IMR-90 (cell line): Measurements from ENCODE around the gene TMEM218. TPM values are rescaled to one million over a fixed set of nuclear protein-coding genes. Genes with fewer than 3 reads are reported as not detected.
A peak's percentile ranks its signal among the peaks of the same experiment; 100 is the strongest.

Experiments used
- ATAC-seq: fragments of 200-7000 bp; cut with Tn5 transposase; 2 replicates; pipeline ENCODE4 v1.9.1; 2020; ENCODE audit warnings: low read depth, mild to moderate bottlenecking, moderate library complexity
- BruUV-seq: library from RNA; stranded (reverse); fragments of 400-500 nt; replicated peaks from 2 replicates; lab custom pipeline; 2021; lab: Mats Ljungman, UMichigan
- CTCF ChIA-PET: fragments of 300-600 bp; formaldehyde crosslinking; extraction: SDS; loops from one replicate; lab custom pipeline; 2021; ENCODE audit warnings: antibody characterized with exemption; lab: Yijun Ruan, JAX
- POLR2A ChIA-PET: fragments of 300-600 bp; sonication (Branson Sonifier 250); formaldehyde crosslinking; loops from one replicate; lab custom pipeline; 2022; ENCODE audit warnings: antibody characterized with exemption; ENCODE audit not compliant: unreplicated experiment; lab: Charles Lee
- DNase-seq: peaks from one replicate; pipeline ENCODE4 v3.0.0; 2013
- H2AFZ ChIP-seq: replicated peaks from 2 replicates; pipeline ENCODE3; 2013; ENCODE audit warnings: low read length, mild to moderate bottlenecking; ENCODE audit not compliant: poor library complexity
- H2AK5ac ChIP-seq: 2 replicates; pipeline ENCODE4 v1.6.1; 2013; ENCODE audit warnings: low read depth, low read length, inconsistent platforms
- H2AK9ac ChIP-seq: replicated peaks from 2 replicates; pipeline ENCODE3; 2013; ENCODE audit warnings: mild to moderate bottlenecking, low read depth, low read length, moderate library complexity; ENCODE audit not compliant: poor library complexity
- H2BK120ac ChIP-seq: 2 replicates; pipeline ENCODE4 v1.6.1; 2013; ENCODE audit warnings: low read depth, low read length, inconsistent platforms
- H2BK15ac ChIP-seq: 3 replicates; pipeline ENCODE4 v1.6.1; 2013; ENCODE audit warnings: low read depth, low read length, inconsistent platforms
- H2BK20ac ChIP-seq: 2 replicates; pipeline ENCODE4 v1.6.1; 2013; ENCODE audit warnings: low read depth, mild to moderate bottlenecking, inconsistent platforms, low read length, moderate library complexity
- H2BK5ac ChIP-seq: 2 replicates; pipeline ENCODE4 v1.6.1; 2013; ENCODE audit warnings: mild to moderate bottlenecking, low read depth, low read length, inconsistent platforms; ENCODE audit not compliant: poor library complexity, severe bottlenecking
- H3K14ac ChIP-seq: replicated peaks from 2 replicates; pipeline ENCODE4 v1.6.1; 2013; ENCODE audit warnings: low read depth, low read length, inconsistent platforms
- H3K18ac ChIP-seq: 2 replicates; pipeline ENCODE4 v1.6.1; 2013; ENCODE audit warnings: low read depth, low read length, control low read depth
- H3K23ac ChIP-seq: 2 replicates; pipeline ENCODE4 v1.6.1; 2013; ENCODE audit warnings: low read depth, low read length, inconsistent platforms
- H3K27ac ChIP-seq: 2 replicates; pipeline ENCODE4 v1.5.1; 2013; ENCODE audit warnings: mild to moderate bottlenecking, control low read depth, low read length; ENCODE audit not compliant: insufficient read depth
- H3K27me3 ChIP-seq: 2 replicates; pipeline ENCODE4 v1.6.1; 2013; ENCODE audit warnings: low read length; ENCODE audit not compliant: control insufficient read depth, insufficient read depth
- H3K36me3 ChIP-seq: 2 replicates; pipeline ENCODE4 v1.6.1; 2013; ENCODE audit warnings: low read length, mixed read lengths; ENCODE audit not compliant: control insufficient read depth, insufficient read depth
- H3K4ac ChIP-seq: 2 replicates; pipeline ENCODE4 v1.6.1; 2013; ENCODE audit warnings: low read depth, low read length, inconsistent platforms
- H3K4me1 ChIP-seq: 2 replicates; pipeline ENCODE4 v1.6.1; 2013; ENCODE audit warnings: low read length, mixed read lengths; ENCODE audit not compliant: control insufficient read depth, insufficient read depth
- H3K4me2 ChIP-seq: 2 replicates; pipeline ENCODE4 v1.6.1; 2013; ENCODE audit warnings: low read depth, mild to moderate bottlenecking, control low read depth, low read length, moderate library complexity
- H3K4me3 ChIP-seq: 2 replicates; pipeline ENCODE4 v1.5.1; 2013; ENCODE audit warnings: low read depth, mild to moderate bottlenecking, control low read depth, low read length, moderate library complexity; ENCODE audit not compliant: insufficient read depth
- H3K56ac ChIP-seq: 2 replicates; pipeline ENCODE4 v1.6.1; 2013; ENCODE audit warnings: low read length, inconsistent platforms; ENCODE audit not compliant: insufficient read depth; ENCODE audit errors: extremely low read depth
- H3K79me1 ChIP-seq, 2 experiments: 2 replicates each; pipeline ENCODE4 v1.6.1; 2013; ENCODE audit warnings: low read length in 2 of 2, inconsistent platforms in 1 of 2, low read depth in 1 of 2
- H3K9ac ChIP-seq: 2 replicates; pipeline ENCODE4 v1.6.1; 2013; ENCODE audit warnings: low read depth, low read length, control low read depth
- H3K9me1 ChIP-seq: 2 replicates; pipeline ENCODE4 v1.6.1; 2013; ENCODE audit warnings: low read length, inconsistent platforms; ENCODE audit not compliant: insufficient read depth
- H3K9me3 ChIP-seq: 2 replicates; pipeline ENCODE4 v1.6.1; 2013; ENCODE audit warnings: low read length; ENCODE audit not compliant: control insufficient read depth, insufficient read depth
- H4K20me1 ChIP-seq: 2 replicates; pipeline ENCODE4 v1.6.1; 2013; ENCODE audit warnings: low read length, inconsistent platforms; ENCODE audit not compliant: insufficient read depth
- H4K5ac ChIP-seq: 2 replicates; pipeline ENCODE4 v1.6.1; 2013; ENCODE audit warnings: mild to moderate bottlenecking, low read depth, low read length, control low read depth
- H4K8ac ChIP-seq, 2 experiments: 2 replicates each; pipeline ENCODE4 v1.6.1; 2013; ENCODE audit warnings: low read depth in 2 of 2, low read length in 2 of 2, control low read depth in 1 of 2, inconsistent platforms in 1 of 2
- H4K91ac ChIP-seq: 2 replicates; pipeline ENCODE4 v1.6.1; 2013; ENCODE audit warnings: low read depth, low read length, inconsistent platforms; ENCODE audit not compliant: insufficient read depth
- BHLHE40 ChIP-seq: fragments of 150-350 bp; IDR thresholded peaks from 2 replicates; pipeline ENCODE4 v1.6.1; 2016; ENCODE audit warnings: mild to moderate bottlenecking, low read depth, low read length
- WGBS, 2 experiments: methylation state at CpG; one replicate each; pipeline versions ENCODE4 v1.1.5 to v1.1.7; 2013; ENCODE audit warnings: missing lambda C conversion rate in 2 of 2; ENCODE audit not compliant: insufficient read length in 1 of 2; ENCODE audit errors: extremely low coverage in 2 of 2; 5-methylcytosine and 5-hydroxymethylcytosine counted together
- dilution Hi-C: fragments of 300-500 bp; cut with HindIII; formaldehyde crosslinking; loops from one replicate; pipeline ENCODE4 v1.14.3; 2018; ENCODE audit warnings: low sequenced_read_pairs; ENCODE audit not compliant: unreplicated experiment
- in situ Hi-C: fragments of 300-500 bp; cut with MboI; formaldehyde crosslinking; loops from 3 replicates; pipeline ENCODE4 v1.14.3; 2019; ENCODE audit warnings: low sequenced_read_pairs, inconsistent platforms, mixed read lengths
- intact Hi-C: fragments of 100-400 bp; cut with micrococcal nuclease; formaldehyde crosslinking; loops from 2 replicates; pipeline ENCODE4 v1.10.0; 2022
- polyA plus RNA-seq, 3 experiments: library from polyadenylated mRNA; depleted of rRNA; stranded (reverse); fragments of >200 nt; gene quantifications; 2 replicates each; pipeline ENCODE4 v1.2.3, GENCODE V29; 2012; ENCODE audit warnings: low replicate concordance in 1 of 3
- total RNA-seq: library from RNA; depleted of rRNA; stranded (reverse); fragments of >200 nt; gene quantifications from 2 replicates; pipeline ENCODE4 v1.2.3, GENCODE V29; 2012
- TF ChIP-seq, protein P1 (sequence below): fragments of 150-350 bp; IDR thresholded peaks from 2 replicates; pipeline ENCODE4 v1.6.1; 2016; ENCODE audit warnings: low read depth, mild to moderate bottlenecking, low read length, moderate library complexity, borderline replicate concordance
- TF ChIP-seq, protein P2 (sequence below): fragments of 150-350 bp; IDR thresholded peaks from 2 replicates; pipeline ENCODE4 v1.6.1; 2017; ENCODE audit warnings: mild to moderate bottlenecking, antibody characterized with exemption, low read length, low read depth

The TMEM218 gene
- total and polyA plus RNA-seq, 2 of the 4 experiments (the other 2 are of a cell fraction): 19.4 to 23.0 TPM

DNA sequence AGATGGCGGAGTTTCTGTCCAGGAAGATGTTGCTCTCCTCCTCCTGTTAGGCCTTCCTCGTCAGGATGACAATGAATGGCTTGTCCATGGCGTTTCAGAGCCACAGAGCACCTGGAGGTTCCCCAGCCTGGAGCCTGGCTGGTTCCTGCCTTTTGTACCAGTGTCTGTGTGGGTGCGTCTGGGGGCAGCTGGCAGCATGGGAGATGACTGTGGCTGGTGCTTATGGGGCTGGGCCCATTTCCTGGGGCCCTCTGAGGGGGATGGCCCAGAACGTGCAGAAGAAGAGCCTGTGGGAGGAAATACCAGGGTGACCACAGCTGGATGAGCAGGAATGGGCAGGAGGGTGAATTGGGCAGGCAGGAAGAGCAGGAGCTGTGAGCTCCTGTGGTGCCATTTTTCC lies 41.6 kb downstream of the TMEM218 start:
- Histone ChIP-seq H3K9ac (no peak overlapping the region), H3K4me2 (no peak overlapping the region), H2AFZ (peak overlapping the region; percentile 71), H3K9me3 (no peaks in the 10 kb centered on the region), H3K23ac (peak overlapping the region; percentile 38; the same call in 1 of the 2 replicates), H2BK120ac (peak overlapping the region; percentile 32; the same call in 1 of the 2 replicates), H2BK15ac (no peak overlapping the region; the same call in 2 of the 3 replicates), H4K20me1 (no peaks in the 10 kb centered on the region), H3K27ac (no peak overlapping the region), H3K79me1 (no peaks in the 10 kb centered on the region), H3K14ac (peak overlapping the region; percentile 46; the same call in 1 of the 2 replicates), H2AK5ac (peak overlapping the region; percentile 70; the same call in 1 of the 2 replicates), H2AK9ac (peak overlapping the region; percentile 31), H4K91ac (no peak overlapping the region), H3K9me1 (peaks cover 20% of the 10 kb centered on the region), H2BK20ac (no peak overlapping the region), H3K18ac (no peak overlapping the region), H3K4me3 (no peak overlapping the region), H3K4ac (peak overlapping the region; percentile 59; the same call in 1 of the 2 replicates), H4K8ac (peak overlapping the region in 1 of 2 experiments; percentile 63; a peak in 2 of 4 replicates), H3K56ac (no peak overlapping the region), H3K36me3 (no peaks in the 10 kb centered on the region), H4K5ac (no peak overlapping the region), H2BK5ac (no peak overlapping the region), H3K27me3 (no peaks in the 10 kb centered on the region; the same call in 1 of the 2 replicates), H3K4me1 (peaks cover 15% of the 10 kb centered on the region)
- ATAC-seq (peak; percentile 43; the same call in 1 of the 2 replicates), DNase-seq (peak; percentile 18)
- intact Hi-C loops: no loop called here
- ChIA-PET POLR2A (no interaction called here), CTCF (interaction anchor here (0.6 to 1.5 kb wide), 2 partner anchors 10 to 264 kb away, joined by 3 to 5 read pairs; no protein-coding TSS in a partner anchor)
- BruUV-seq: no TSS peak
- TF ChIP-seq, protein P1, sequence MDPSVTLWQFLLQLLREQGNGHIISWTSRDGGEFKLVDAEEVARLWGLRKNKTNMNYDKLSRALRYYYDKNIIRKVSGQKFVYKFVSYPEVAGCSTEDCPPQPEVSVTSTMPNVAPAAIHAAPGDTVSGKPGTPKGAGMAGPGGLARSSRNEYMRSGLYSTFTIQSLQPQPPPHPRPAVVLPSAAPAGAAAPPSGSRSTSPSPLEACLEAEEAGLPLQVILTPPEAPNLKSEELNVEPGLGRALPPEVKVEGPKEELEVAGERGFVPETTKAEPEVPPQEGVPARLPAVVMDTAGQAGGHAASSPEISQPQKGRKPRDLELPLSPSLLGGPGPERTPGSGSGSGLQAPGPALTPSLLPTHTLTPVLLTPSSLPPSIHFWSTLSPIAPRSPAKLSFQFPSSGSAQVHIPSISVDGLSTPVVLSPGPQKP: no peak
- TF ChIP-seq, protein P2, sequence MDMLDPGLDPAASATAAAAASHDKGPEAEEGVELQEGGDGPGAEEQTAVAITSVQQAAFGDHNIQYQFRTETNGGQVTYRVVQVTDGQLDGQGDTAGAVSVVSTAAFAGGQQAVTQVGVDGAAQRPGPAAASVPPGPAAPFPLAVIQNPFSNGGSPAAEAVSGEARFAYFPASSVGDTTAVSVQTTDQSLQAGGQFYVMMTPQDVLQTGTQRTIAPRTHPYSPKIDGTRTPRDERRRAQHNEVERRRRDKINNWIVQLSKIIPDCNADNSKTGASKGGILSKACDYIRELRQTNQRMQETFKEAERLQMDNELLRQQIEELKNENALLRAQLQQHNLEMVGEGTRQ: no peak
- peak; percentile 52; the same call in 1 of the 2 replicates for TF ChIP-seq BHLHE40
- in situ Hi-C loops: no loop called here
- dilution Hi-C loops: no loop called here
- WGBS, 2 experiments: 93% methylated on average over 2 of the region's 5 CpGs; no CpG with 5 or more reads in 1 of the 2 experiments
